DND-41 (cell line): Measurements from ENCODE around the gene RAMP3.

Experiments
- CTCF ChIP-seq: IDR thresholded peaks from 2 replicates; pipeline ENCODE4 v1.5.1; 2012; ENCODE audit warnings: borderline replicate concordance, low read length, moderate library complexity, mild to moderate bottlenecking; ENCODE audit not compliant: poor library complexity, severe bottlenecking; ENCODE audit errors: extremely low read depth
- EZH2 ChIP-seq: IDR thresholded peaks from 3 replicates; pipeline ENCODE4 v1.6.1; 2012; ENCODE audit warnings: borderline replicate concordance, low read depth, mild to moderate bottlenecking, moderate library complexity, low read length, inconsistent platforms; ENCODE audit not compliant: severe bottlenecking

GRCh38 chr7:45185864-45186250, 28.3 kb downstream of the RAMP3 start:
- no peak for TF ChIP-seq EZH2
- no peak for TF ChIP-seq CTCF
